Mesenchymal stem cell (in vitro differentiated cells and primary cell): ENCODE results near the gene ZNF814.
"Not testable (repeated sequence)": the region's sequence is repeated elsewhere in the genome, so short reads cannot be mapped to it uniquely, and the experiment has no call there.

Source experiments
- DNase-seq: peaks from one replicate; pipeline ENCODE4 v3.0.0-alpha.2; 2013
- H2AFZ ChIP-seq: one replicate; pipeline ENCODE4 v1.6.1; 2013; ENCODE audit warnings: low read depth, mild to moderate bottlenecking, control low read depth, inconsistent platforms, low read length, moderate library complexity
- H2AK5ac ChIP-seq: 2 replicates; pipeline ENCODE4 v1.6.1; 2013; ENCODE audit warnings: low read length, moderate library complexity, mild to moderate bottlenecking, inconsistent platforms; ENCODE audit not compliant: severe bottlenecking
- H2BK120ac ChIP-seq: one replicate; pipeline ENCODE4 v1.6.1; 2013; ENCODE audit warnings: low read depth, mild to moderate bottlenecking, inconsistent platforms, low read length, moderate library complexity
- H2BK12ac ChIP-seq, 2 experiments: one replicate each; pipeline ENCODE4 v1.6.1; 2013; ENCODE audit warnings: inconsistent platforms in 2 of 2, low read length in 2 of 2, mild to moderate bottlenecking in 2 of 2, moderate library complexity in 2 of 2, control low read depth in 1 of 2
- H2BK15ac ChIP-seq: one replicate; pipeline ENCODE4 v1.6.1; 2013; ENCODE audit warnings: mild to moderate bottlenecking, low read depth, inconsistent platforms; ENCODE audit not compliant: poor library complexity, severe bottlenecking
- H2BK5ac ChIP-seq: 2 replicates; pipeline ENCODE4 v1.6.1; 2013; ENCODE audit warnings: low read depth, mild to moderate bottlenecking, low read length, control low read depth, inconsistent platforms; ENCODE audit not compliant: poor library complexity, severe bottlenecking
- H3K14ac ChIP-seq, 2 experiments: one replicate each; pipeline ENCODE4 v1.6.1; 2013; ENCODE audit warnings: inconsistent platforms in 2 of 2, low read length in 2 of 2, control low read depth in 1 of 2, mild to moderate bottlenecking in 1 of 2, moderate library complexity in 1 of 2
- H3K18ac ChIP-seq, 2 experiments: one replicate each; pipeline ENCODE4 v1.6.1; 2013; ENCODE audit warnings: inconsistent platforms in 2 of 2, low read length in 2 of 2, control low read depth in 1 of 2, low read depth in 1 of 2, mild to moderate bottlenecking in 1 of 2
- H3K23ac ChIP-seq, 2 experiments: one replicate each; pipeline ENCODE4 v1.6.1; 2013; ENCODE audit warnings: inconsistent platforms in 2 of 2, low read length in 2 of 2, mild to moderate bottlenecking in 2 of 2, moderate library complexity in 2 of 2, control low read depth in 1 of 2
- H3K27ac ChIP-seq: 2 replicates; pipeline ENCODE4 v1.5.1; 2013; ENCODE audit warnings: mild to moderate bottlenecking, moderate library complexity, low read length, control low read depth, inconsistent platforms; ENCODE audit not compliant: poor library complexity, severe bottlenecking
- H3K27me3 ChIP-seq, 2 experiments: 2 replicates each; pipeline versions ENCODE4 v1.6.1 to v1.7.0; 2013; ENCODE audit warnings: low read length in 2 of 2, mild to moderate bottlenecking in 2 of 2, moderate library complexity in 2 of 2, control low read depth in 1 of 2, inconsistent platforms in 1 of 2; ENCODE audit not compliant: control insufficient read depth in 1 of 2, insufficient read depth in 1 of 2
- H3K36me3 ChIP-seq, 2 experiments: 2 replicates each; pipeline versions ENCODE4 v1.6.1 to v1.7.0; 2013; ENCODE audit warnings: low read length in 2 of 2, control low read depth in 1 of 2, inconsistent platforms in 1 of 2, low read depth in 1 of 2, mild to moderate bottlenecking in 1 of 2; ENCODE audit not compliant: insufficient read depth in 2 of 2, control insufficient read depth in 1 of 2
- H3K4ac ChIP-seq, 2 experiments: one replicate each; pipeline ENCODE4 v1.6.1; 2013; ENCODE audit warnings: inconsistent platforms in 2 of 2, low read length in 2 of 2, mild to moderate bottlenecking in 2 of 2, moderate library complexity in 2 of 2, control low read depth in 1 of 2, low read depth in 1 of 2
- H3K4me1 ChIP-seq: 2 replicates; pipeline ENCODE4 v1.6.1; 2013; ENCODE audit warnings: low read depth, low read length, control low read depth; ENCODE audit not compliant: control insufficient read depth, insufficient read depth
- H3K4me2 ChIP-seq: 2 replicates; pipeline ENCODE4 v1.6.1; 2013; ENCODE audit warnings: low read length, mild to moderate bottlenecking, inconsistent platforms; ENCODE audit not compliant: poor library complexity, severe bottlenecking
- H3K4me3 ChIP-seq, 2 experiments: 2 replicates each; pipeline versions ENCODE4 v1.5.1 to v1.7.0; 2013; ENCODE audit warnings: low read length in 2 of 2, mild to moderate bottlenecking in 2 of 2, control low read depth in 1 of 2, low read depth in 1 of 2; ENCODE audit not compliant: insufficient read depth in 1 of 2
- H3K79me1 ChIP-seq: replicated peaks from 2 replicates; pipeline ENCODE4 v1.6.1; 2013; ENCODE audit warnings: mild to moderate bottlenecking, control low read depth, low read length, inconsistent platforms; ENCODE audit not compliant: poor library complexity, severe bottlenecking
- H3K9ac ChIP-seq: 2 replicates; pipeline ENCODE4 v1.7.0; 2013; ENCODE audit warnings: mild to moderate bottlenecking, low read length, moderate library complexity
- H3K9me3 ChIP-seq: 2 replicates; pipeline ENCODE4 v1.7.0; 2013; ENCODE audit warnings: mild to moderate bottlenecking, low read length; ENCODE audit not compliant: control insufficient read depth
- H4K8ac ChIP-seq: one replicate; pipeline ENCODE4 v1.6.1; 2013; ENCODE audit warnings: inconsistent platforms, mild to moderate bottlenecking, low read length, moderate library complexity
- H4K91ac ChIP-seq: one replicate; pipeline ENCODE4 v1.6.1; 2013; ENCODE audit warnings: mild to moderate bottlenecking, low read length, inconsistent platforms
- WGBS: methylation state at CpG from one replicate; pipeline ENCODE4 v1.1.7; 2013; ENCODE audit warnings: mixed read lengths; 5-methylcytosine and 5-hydroxymethylcytosine counted together

Gene ZNF814

DNA sequence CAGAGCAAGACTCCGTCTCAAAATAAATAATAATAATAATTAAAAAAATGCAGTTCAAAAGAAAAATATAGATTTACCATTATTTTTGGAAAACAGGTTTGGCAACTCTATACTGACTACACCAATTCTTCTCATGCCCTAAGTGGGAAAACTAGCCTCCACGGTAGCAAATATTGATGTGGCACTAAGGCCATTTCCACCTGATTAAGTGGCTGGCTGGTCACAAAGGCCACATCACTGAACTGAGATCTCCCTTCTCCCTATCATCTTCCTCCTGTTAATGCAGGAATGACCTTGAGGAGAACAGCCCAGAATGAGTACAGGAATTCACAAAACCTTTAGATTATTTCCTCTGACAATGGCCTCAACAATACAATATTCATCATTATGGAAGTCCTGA is 18.6 kb downstream of the ZNF814 start:
- DNase-seq = no peak
- Histone ChIP-seq H3K9ac (no peak overlapping the region), H3K18ac (no peak overlapping the region), H3K4me3 (no peak overlapping the region), H2BK12ac (no peak overlapping the region), H3K36me3 (peaks cover 45% of the 10 kb centered on the region in 2 experiments), H4K91ac (no peak overlapping the region), H2BK120ac (no peak overlapping the region), H2AFZ (no peak overlapping the region), H2AK5ac (no peak overlapping the region), H3K4me1 (no peaks in the 10 kb centered on the region), H3K79me1 (peaks cover 17% of the 10 kb centered on the region), H2BK5ac (no peak overlapping the region), H3K4ac (no peak overlapping the region), H3K27me3 (no peaks in the 10 kb centered on the region), H4K8ac (no peak overlapping the region), H2BK15ac (no peak overlapping the region), H3K4me2 (no peak overlapping the region), H3K9me3 (peaks cover 87% of the 10 kb centered on the region), H3K27ac (no peak overlapping the region), H3K14ac (no peak overlapping the region), H3K23ac (no peak overlapping the region)
- 96% methylated on average over 1 of the region's 2 CpGs for WGBS

DNA sequence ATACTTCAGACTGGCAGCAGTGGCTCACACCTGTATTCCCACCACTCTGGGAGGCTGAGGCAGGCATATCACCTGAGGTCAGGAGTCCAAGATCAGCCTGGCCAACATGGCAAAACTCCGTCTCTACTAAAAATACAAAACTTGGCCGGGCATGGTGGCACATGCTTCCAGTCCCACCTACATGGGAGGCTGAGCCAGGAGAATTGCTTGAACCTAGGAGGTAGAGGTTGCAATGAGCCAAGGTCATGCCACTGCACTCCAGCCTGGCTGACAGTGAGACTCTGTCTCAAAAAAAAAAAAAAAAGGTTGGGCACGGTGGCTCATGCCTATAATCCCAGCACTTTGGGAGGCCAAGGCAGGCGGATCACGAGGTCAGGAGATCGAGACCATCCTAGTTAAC is 19.2 kb downstream of the ZNF814 start:
- H2BK120ac ChIP-seq, H3K18ac ChIP-seq, H3K4ac ChIP-seq, H3K4me1 ChIP-seq, H2AFZ ChIP-seq, DNase-seq, H3K9ac ChIP-seq, H3K14ac ChIP-seq, H3K27me3 ChIP-seq, H2BK15ac ChIP-seq, H2BK5ac ChIP-seq, H3K23ac ChIP-seq, H2BK12ac ChIP-seq, H4K8ac ChIP-seq, H3K27ac ChIP-seq, H2AK5ac ChIP-seq, H3K4me2 ChIP-seq, H4K91ac ChIP-seq: not testable (repeated sequence)
- H3K4me3 ChIP-seq = peak overlapping the region in 1 of 2 experiments; percentile 40
- H3K36me3 ChIP-seq = peaks cover 45 to 49% of the 10 kb centered on the region in 2 experiments
- H3K9me3 ChIP-seq = peaks cover 90% of the 10 kb centered on the region
- H3K79me1 ChIP-seq = peaks cover 17% of the 10 kb centered on the region
- WGBS = 100% methylated on average over 2 of the region's 6 CpGs

DNA sequence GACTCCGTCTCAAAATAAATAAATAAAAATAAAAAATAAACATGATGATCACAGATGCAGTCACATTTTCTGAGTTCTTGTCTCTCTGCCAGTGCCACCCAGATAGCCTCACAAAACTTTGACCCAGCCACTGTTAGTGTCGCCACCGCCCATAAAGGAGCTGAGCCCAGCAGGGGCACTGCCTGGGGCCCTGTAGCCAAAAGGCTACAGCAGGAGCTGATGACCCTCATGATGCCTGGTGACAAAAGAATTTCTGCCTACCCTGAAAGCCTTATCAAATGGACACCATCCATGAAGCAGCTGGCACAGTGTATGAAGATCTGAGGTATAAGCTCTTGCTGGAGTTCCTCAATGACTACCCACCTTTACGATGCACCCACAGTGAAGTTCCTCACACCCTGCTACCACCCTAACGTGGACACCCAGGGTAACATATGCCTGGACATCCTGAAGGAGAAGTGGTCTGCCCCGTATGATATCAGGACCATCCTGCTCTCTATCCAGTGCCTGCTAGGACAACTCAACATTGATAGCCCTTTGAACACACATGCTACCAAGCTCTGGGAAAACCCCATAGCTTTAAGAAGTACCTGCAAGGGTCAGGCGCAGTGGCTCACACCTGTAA is 20.9 kb downstream of the ZNF814 start:
- H3K9me3 ChIP-seq = peaks cover 92% of the 10 kb centered on the region
- H3K18ac ChIP-seq = no peak overlapping the region
- DNase-seq = no peak
- no peak overlapping the region for H2BK15ac ChIP-seq
- H3K4me3 ChIP-seq = peak overlapping the region in 1 of 2 experiments; percentile 60
- peaks cover 19% of the 10 kb centered on the region for H3K79me1 ChIP-seq
- no peak overlapping the region for H2AFZ ChIP-seq
- H3K27ac ChIP-seq = no peak overlapping the region
- 98% methylated on average over 6 of the region's 7 CpGs for WGBS
- H4K91ac ChIP-seq = no peak overlapping the region
- no peak overlapping the region for H3K23ac ChIP-seq
- H3K9ac ChIP-seq = no peak overlapping the region
- no peaks in the 10 kb centered on the region for H3K4me1 ChIP-seq
- H2BK5ac ChIP-seq = no peak overlapping the region
- no peak overlapping the region for H3K14ac ChIP-seq
- no peak overlapping the region for H4K8ac ChIP-seq
- H3K4me2 ChIP-seq = no peak overlapping the region
- no peak overlapping the region for H2AK5ac ChIP-seq
- no peak overlapping the region for H2BK120ac ChIP-seq
- H2BK12ac ChIP-seq = no peak overlapping the region
- H3K36me3 ChIP-seq = peaks cover 53 to 54% of the 10 kb centered on the region in 2 experiments
- H3K27me3 ChIP-seq = no peaks in the 10 kb centered on the region
- no peak overlapping the region for H3K4ac ChIP-seq

DNA sequence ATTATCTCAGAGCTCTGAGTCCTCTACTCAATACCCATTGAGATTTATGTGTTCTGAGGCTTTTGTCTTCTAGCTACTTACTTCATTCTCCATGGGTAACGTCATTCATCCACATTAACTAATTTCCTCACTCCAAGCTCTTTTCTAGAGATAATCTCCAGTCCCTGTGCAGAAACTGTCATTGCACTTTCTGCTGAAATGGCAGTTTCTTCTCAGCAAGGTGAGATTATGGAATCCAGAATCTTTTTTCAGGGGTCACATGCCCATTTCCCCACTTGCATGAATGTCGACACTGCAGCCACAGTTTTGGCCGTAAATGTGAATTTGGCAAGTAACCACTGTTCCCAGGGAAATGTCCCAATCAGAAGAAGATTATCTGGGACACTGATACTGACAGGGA is 26.5 kb downstream of the ZNF814 start:
- Histone ChIP-seq H3K79me1 (peaks cover 25% of the 10 kb centered on the region), H3K9me3 (peaks cover 93% of the 10 kb centered on the region), H3K4me3 (peak overlapping the region in 1 of 2 experiments; percentile 58), H3K36me3 (peaks cover 82 to 95% of the 10 kb centered on the region in 2 experiments)
- not testable (repeated sequence) for H3K4me1 ChIP-seq, H3K4ac ChIP-seq, H2BK15ac ChIP-seq, H4K91ac ChIP-seq, DNase-seq, H3K18ac ChIP-seq, H2AFZ ChIP-seq, H3K27me3 ChIP-seq, H2AK5ac ChIP-seq, H2BK120ac ChIP-seq, H3K23ac ChIP-seq, H2BK12ac ChIP-seq, H2BK5ac ChIP-seq, H3K14ac ChIP-seq, H4K8ac ChIP-seq, H3K4me2 ChIP-seq, H3K9ac ChIP-seq, H3K27ac ChIP-seq
- WGBS = 91% methylated on average over 3 of the region's 3 CpGs
